ENCODE data around the gene NME2.

DNA sequence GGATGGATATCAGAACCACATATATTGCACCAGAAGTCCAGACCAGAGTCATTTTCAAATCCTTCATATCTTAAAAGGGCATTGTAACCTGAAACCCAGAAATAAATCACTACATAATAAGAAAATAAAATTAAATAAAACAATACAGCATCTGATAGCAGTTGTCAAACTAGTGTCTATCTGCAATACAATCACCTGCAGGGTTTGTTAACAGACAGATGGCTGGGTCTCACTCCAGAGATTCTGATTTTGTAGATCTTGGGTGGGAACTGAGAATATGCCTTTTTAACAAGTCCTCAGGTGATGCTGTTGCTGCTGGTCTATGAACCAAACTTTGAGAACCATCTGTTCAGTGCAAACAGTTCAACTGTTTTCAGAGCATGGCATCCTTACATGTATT, 37.6 kb downstream of the NME2 start:
- TF ChIP-seq CTCF (conservative IDR thresholded peaks at IDR 0.05) (no peak), EZH2 (IDR thresholded peaks at IDR 0.05; ENCODE audit: low read depth) (no peak)
